ENCODE measurements around the gene CLEC4G.
A peak's percentile ranks its signal among the peaks of the same experiment; 100 is the strongest.

CLEC4G gene

DNA sequence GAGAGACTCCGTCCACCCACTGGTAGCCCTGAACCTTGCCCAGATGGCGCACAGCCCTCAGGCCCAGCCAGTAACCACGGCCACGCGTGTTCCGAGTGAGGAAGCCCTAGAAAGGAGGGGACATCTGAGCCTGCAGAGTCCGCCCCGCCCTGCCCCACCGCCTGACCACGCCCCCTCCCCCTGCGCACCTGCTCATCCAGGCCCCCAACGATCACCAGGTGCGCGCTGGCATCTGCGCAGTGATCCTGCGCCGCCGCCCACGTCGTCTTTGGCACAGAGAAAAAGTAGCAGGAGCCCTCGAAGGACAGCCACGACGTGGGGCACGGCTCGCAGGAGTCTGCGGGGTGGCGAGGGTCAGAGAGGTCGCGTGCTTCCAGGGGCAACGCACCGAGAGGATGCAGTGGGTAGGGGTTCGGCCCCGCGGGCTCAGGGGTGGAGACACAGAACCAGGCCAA, 2.1 kb downstream of the CLEC4G start:
- no peak for DNase-seq (ENCODE audit: low read depth in 1 of 2, low spot score in 1 of 2)

DNA sequence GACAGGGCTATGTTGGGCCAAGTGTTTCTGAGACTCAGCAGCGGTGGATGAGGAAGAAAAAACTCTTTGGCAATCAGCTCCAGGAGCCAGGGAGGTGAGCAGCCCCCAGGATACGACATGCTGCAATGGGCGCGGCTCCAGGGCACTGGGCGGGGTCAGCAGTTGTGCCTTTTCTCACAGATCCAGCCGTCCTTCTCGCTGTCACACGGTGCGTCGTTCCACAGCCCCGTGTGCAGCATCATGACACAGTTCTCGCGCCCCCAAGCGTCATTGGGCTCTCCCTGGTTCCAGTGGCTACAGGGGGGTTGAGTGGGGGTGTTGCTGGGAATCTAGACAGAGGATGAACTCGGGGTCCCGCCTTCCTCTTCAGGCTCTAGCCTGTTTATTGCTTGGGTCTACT, 2.7 kb downstream of the CLEC4G start:
- no peak for DNase-seq (ENCODE audit: low read depth in 1 of 2, low spot score in 1 of 2)

DNA sequence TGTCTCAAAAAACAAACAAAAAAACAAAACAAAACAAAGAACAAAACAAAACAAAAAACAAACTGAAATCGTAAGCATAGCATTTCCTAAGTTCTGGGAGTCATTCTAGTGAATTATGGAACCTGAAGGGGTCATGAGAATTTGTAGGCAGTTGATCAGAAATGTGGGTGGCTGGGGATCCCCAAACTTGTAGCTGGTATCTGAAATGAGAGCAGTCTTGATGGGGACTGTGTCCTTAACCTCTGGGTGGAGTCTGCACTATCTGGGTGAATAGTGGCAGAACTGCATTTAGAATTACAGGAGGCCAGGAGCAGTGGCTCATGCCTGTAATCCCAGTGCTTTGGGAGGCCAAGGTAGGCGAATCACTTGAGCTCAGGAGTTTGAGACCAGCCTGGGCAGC, 6.1 kb downstream of the CLEC4G start:
- no peak for DNase-seq (ENCODE audit: low read depth in 1 of 2, low spot score in 1 of 2)

DNA sequence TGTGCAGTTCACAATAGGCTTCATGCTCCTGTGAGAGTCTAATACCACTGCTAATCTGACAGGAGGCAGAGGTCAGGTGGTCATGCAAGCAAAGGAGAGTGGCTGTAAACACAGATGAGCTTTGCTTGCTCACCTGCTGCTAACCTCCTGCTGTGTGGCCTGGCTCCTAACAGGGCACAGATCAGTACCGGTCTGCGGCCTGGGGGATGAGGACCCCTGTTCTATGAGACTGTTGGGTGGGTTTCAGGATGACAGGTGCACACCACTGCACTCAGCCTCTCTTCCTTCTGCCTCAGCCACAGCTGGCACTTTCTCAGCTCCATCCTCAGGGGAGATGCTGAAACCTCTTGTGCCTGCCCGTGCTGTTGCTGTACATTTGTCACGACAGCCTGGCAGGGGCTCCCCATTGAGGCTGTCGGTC, 9.7 kb downstream of the CLEC4G start:
- DNase-seq (ENCODE audit: low read depth in 1 of 2, low spot score in 1 of 2), result no peak

DNA sequence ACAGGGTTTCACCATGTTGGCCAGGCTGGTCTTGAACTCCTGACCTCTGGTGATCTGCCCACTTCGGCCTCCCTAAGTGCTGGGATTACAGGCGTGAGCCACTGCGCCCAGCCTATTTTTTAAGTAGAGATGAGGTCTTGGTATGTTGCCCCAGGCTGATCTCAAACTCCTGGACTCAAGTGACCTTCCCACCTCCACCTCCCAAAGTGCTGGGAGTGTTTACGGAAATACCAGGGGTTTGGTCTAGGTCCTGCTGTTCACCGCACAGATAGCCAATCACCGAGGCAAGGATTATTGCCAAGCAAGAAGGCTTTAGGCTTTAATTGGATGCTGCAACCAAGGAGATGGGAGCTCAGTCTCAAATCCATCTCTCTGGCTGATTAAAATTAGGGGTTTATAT, 11.6 kb downstream of the CLEC4G start:
- no peak for DNase-seq (ENCODE audit: low read depth in 1 of 2, low spot score in 1 of 2)

DNA sequence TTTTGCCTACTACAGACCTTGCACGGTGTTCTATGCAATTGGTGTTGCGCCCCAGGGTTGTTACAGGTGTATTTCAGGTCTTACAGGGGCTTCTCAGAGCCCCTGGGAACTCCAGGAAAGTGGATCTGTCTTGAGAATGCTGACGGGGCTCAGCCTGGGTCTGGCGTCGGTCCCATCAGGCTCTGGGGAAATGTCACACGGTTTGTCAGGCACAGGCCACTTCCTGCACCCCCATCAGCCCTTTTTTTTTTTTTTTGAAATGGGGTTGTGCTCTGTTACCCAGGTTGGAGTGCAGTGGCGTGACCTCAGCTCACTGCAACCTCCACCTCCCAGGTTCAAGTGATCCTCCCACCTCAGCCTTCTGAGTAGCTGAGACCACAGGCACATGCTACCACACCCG, 13.2 kb downstream of the CLEC4G start:
- no peak for DNase-seq (ENCODE audit: low read depth in 1 of 2, low spot score in 1 of 2)

DNA sequence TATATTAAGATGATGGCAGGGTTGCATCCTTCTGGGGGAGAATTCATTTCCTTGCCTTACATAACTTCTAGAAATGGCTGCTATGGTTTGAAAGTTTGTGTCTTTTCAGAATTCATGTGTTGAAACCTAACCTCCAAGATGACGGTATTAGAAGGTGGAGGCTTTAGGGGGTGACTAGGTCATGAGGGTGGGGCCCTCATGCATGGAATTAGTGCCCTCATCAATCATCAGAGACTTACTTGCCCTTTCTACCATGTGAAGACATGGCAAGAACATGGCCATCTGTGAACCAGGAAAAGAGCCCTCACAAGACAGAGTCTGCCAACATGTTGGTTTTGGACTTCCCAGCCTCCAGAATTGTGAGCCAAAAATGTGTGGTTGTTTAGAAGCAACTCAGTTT, 15.1 kb downstream of the CLEC4G start:
- DNase-seq (ENCODE audit: low read depth in 1 of 2, low spot score in 1 of 2), result no peak

DNA sequence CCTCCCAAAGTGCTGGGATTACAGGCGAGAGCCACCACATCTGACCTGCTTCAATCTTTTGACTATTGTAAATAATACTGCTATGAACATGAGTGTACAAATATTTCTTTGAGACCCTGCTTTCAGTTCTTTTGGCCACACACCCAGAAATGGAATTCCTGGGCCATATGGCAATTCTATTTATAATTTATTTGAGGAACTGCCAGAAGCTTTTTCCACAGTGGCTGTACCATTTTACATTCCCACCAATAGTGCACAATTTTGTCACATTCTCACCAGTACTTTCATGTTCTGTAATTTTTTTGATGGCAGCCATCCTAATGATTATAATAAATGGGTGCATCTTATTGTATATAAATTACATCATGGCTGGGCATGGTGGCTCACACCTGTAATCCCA, 16.2 kb downstream of the CLEC4G start:
- no peak for DNase-seq (ENCODE audit: low read depth in 1 of 2, low spot score in 1 of 2)

DNA sequence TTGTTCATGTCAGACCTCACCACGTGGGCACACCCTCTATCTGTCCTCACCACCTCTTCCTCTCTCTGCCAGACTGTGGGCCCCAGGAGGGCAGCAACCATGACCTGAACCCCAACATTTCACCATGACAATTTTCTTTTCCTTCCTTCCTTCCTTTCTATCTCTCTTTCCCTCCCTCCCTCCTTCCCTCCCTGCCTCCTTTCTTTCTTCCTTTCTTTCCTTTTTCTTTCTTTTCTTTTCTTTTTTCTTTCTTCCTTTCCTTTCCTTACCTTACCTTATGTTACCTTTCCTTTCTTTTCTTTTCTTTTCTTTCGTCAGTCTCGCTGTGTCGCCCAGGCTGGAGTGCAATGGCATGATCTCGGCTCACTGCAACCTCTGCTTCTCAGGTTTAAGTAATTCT, 21.3 kb downstream of the CLEC4G start:
- DNase-seq (ENCODE audit: low read depth in 1 of 2, low spot score in 1 of 2), result no peak

DNA sequence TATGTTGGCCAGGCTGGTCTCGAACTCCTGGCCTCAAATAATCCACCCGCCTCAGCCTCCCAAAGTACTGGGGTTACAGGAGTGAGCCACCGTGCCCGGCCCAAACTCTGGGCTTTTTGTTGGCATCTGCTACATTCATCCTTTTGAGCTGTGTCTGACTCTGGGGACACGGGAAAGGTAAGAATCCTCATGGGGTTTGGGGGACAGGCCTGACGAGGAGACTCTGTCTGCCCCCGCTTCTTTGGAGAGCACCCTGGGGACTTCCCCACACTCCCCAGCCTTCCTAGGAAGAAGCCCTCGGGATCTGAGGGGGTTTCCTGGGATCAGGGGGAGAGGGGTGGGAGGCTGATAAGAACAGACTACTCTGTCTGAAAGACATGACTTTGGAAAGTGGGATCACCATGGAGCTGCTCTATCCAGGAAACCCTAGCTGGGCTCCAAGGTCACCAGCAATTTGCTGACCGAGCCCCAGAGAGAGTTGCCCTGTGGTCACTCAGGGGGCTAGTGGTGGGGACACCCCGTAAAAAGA, 21.9 kb downstream of the CLEC4G start:
- DNase-seq (ENCODE audit: low read depth in 1 of 2, low spot score in 1 of 2), result no peak

DNA sequence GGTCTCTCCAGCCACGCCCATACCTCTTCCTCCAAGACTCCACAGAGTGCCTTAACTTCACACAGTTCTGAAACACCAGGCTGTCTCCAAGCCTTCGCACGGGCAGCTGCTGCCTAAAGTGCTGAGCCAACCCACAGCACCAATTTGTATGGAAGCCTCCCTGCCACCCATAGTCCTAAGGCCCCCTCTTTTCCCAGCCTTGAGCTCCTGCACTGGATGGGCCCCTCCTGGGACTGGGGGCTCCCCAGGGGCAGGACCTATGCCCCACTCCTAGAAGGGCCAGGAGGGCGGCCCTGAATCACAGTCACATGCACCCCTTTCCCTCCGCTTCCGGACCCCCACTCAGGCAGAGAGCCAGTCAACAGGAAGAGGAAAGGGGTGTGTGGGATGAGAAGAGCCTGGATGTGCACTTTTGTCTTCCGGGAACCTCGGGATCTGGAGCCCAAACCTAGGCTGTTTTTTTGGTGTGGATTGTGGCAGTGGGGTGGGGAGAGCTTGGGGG, 24.9 kb downstream of the CLEC4G start:
- no peak for DNase-seq (ENCODE audit: low read depth in 1 of 2, low spot score in 1 of 2)

DNA sequence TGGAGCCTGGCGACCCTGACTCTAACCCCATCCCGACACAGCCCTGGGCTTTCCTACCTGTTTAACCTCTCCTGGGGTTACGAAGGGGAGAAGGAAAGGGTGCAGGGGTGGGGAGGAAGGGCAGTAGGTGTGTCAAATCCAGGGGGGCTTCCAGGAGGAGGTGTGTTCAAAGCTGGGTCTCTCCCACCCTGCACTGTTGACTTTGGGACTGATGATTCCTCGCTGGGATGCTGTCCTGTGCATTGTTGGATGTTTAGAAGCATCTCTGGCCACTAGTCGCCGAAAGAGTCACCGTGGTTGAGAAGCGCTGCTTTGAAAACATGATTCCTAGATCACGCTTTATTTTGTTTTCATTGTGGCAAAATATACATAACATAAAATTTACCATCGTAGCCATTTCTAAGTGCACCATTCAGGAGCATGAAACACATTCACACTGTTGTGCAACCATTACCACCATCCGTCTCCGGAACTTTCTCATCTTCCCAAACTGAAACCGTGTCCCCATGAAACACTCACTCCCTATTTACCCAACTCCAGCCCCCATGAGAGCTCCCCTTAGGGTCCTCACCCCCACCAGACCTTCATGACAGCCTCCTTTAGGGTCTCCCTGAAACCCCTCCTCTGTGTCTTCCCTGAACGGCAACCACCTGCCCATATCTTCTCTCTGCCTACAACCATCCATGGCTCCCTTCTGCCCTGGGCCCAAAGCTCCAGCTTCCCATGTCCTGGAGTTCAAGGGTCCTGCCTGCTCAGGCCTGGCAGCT, 25.5 kb downstream of the CLEC4G start:
- no peak for DNase-seq (ENCODE audit: low read depth in 1 of 2, low spot score in 1 of 2)

DNA sequence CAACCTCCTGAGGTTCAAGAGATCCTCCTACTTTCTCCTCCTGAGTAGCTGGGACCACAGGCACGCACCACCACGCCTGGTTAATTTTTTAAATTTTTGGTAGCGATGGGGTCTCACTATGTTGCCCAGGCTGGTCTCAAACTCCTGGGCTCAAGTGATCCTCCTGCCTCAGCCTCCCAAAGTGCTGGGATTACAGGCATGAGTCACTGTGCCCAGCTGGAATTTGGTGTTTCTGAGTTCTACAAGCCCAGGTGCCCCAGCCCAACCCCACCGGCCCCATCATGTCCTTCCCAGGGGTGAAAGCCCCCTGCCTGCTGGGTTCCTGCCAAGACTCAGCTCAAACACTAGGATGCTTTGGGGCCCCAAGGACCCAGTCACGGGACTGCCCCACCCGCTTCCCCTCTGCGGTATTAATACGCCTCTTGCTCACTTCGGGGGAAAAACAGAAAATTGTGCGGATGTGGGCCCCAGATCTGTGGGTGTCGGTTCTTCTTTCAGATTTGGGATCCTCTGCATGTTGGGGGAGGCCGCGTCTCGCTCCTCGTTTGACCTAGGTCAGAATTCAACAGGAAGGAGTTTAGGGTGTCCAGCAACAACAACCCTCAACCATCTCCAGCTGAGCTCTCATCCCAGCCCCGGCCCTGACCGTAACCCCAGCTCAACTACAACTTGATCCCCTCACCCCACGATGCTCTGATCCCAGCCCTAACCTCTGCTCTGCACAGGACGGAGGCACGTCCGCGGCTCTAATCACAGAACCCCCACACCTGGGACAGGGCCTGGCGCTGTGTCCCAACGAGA, 26.3 kb downstream of the CLEC4G start:
- DNase-seq (ENCODE audit: low read depth in 1 of 2, low spot score in 1 of 2), result peak; percentile 43 to 77

DNA sequence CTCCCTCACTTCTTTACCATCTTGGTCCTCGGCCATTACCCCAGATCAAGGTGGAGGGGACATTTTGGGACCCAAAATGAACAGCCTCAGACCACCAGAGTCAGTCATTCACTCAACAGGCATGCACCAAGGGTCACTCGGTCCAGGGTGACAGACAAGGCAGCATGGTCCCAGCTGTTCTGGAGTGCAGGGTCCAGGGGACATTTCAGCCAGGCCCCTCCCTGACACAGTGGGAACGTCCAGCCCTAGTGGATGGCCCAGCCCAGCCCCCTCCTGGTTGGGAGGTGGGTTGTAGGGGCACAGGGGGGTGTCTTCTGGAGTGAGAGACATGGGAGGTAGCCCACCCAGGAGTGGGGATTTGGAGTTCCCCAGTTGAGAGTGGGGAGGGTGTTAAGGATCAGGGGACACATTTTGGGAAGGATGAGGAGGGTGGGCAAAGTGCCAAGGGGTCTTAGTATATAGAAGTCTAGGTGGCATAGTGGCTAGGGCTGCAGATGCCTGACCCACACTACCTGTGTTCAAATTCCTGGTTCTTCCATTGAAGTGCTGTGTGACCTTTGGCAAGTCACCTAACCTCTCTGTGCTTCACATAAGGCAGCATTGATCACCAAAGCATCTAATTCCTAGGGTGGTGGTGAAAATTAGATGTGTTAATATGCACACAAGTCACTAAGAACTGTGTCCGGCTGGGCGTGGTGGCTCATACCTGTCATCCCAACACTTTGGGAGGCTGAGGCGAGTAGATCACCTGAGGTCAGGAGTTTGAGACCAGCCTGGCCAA, 27.4 kb downstream of the CLEC4G start:
- DNase-seq (ENCODE audit: low read depth in 1 of 2, low spot score in 1 of 2), result no peak

DNA sequence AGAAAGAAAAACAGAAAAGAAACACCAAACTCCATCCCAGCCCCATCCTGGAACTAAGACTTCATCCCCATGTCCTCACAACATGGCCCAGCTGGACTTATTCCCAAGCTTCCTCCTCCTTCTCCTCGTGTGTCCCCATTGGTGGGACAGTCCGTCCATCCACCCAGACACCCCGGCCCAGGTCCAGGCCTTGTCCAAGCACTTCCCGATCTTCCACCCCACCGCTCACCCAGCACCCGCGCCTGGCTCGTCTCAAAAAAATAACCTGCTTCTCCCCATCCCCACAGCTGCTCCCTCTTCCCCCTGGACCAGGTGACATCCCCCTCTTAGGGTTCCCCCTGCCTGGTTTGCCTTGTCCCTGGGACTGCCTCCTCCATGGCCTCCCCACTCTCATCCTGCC, 28.6 kb downstream of the CLEC4G start:
- DNase-seq (ENCODE audit: low read depth in 1 of 2, low spot score in 1 of 2), result no peak

DNA sequence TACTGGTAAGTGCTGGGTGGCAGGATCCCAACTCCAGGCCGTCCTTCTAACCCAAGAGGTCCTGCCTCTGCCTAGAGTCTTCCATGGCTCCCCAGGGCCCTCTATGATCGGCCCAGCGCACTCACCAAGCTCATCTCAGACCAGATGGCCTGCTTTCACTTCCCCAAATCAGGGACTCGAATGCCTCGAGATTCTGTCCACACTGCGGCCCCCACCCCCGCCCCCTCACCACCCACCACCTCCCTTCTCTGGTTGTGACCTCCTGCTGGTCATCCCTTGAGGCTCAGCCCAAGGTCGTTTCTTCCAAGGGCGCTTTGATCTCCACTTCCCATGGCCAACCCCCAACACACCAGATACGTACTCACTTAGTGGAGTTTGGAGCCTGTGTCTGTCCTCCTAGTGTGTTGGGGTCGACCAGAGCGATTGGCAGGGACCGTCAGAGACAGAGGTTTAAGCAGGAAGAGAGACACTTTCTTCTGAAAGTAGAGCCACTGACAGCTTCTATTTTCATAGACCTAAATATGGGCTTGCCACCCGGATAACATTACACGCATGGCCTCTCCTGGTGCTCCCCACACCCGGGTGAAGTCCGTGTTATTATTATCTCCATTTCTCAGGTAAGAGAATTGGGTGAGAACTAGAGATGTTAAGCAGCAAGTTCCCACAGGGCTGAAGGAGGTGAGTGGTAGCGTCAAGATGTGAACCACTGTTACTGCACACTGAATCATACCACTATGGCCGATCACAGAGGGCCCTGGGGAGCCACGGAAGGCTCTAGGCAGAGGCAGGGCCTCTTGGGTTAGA, 30.1 kb downstream of the CLEC4G start, which contains the start of gene FCER2:
TSS of gene FCER2 (minus strand) at position 478 of the 804 bp plus-strand sequence. CDS start 2,371 bp downstream, outside the sequence.
- no peak for DNase-seq (ENCODE audit: low read depth in 1 of 2, low spot score in 1 of 2)

DNA sequence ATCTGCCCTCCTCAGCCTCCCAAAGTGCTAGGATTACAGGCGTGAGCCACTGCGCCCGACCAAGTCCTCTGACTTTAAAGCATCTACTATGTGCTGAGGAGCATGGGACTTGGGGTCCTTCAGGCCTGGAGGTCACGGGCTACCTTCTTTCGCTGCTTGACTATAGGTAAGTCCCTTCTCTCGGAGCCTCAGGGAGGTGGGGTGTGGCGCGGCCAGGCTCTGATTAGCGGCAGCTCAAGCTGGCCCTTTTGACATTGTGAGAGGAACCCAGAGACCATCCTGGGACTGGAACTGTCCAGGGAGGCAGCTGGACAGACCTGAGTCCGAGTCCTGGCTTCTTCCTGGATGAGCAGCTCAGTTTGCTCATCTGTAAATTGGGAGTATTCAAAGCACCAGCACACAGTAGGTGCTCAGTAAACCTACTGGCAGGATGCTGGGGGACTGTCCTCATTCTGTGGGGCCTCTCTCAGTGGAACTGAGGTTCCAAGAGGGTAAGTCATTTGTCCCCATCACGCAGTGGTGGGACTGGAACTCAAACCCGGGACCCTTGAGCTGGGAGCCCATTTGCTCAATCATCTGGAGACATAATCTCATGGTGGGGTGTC, 30.8 kb downstream of the CLEC4G start:
- DNase-seq (ENCODE audit: low read depth in 1 of 2, low spot score in 1 of 2), result no peak

DNA sequence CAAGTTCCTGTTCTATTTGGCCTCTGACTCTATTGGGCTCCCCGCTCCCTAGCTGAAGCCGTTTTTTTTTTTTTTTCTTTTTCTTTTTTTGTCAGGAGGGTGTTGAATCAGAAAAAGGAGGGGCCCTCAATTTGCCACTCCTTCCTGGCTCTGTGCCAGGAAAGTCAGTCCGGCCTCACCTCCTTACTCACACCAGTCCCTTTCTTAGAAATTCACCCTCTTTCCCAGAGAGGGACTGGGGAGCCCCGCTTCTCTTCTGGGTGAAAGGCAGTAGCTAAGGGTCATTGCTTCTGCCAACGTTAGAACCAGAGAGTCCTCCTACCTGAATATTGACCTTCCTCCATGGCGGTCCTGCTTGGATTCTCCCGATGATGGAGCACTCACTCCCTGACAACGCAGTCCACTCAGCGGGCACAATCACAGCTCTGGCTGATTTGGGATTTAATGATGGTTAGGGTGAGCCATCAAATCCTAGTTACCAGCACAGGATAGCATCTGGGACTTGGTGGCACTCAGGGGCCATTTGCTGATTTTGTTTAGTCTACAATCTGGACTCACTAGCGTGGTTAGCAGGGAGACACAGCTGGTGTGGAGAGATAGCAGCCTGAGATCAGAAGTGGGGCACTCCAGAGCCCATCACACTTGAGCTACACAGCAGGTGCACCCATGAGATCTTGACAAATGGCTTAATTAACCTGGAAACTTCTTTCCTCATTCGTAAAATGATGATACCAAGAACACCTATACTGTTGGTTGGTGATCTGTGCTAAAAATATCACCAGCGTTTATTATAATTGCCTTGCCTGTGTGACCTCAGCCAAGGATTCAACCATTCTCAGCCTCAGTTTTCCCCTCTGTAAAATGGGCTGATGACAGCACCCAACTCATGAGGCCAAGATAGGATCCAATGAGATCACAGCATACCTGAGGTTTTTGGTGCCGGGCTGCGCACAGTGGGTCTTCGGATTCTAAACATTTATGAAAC, 32.2 kb downstream of the CLEC4G start:
- peak in 1 of 2 donors; percentile 49 for DNase-seq (ENCODE audit: low read depth in 1 of 2, low spot score in 1 of 2)

DNA sequence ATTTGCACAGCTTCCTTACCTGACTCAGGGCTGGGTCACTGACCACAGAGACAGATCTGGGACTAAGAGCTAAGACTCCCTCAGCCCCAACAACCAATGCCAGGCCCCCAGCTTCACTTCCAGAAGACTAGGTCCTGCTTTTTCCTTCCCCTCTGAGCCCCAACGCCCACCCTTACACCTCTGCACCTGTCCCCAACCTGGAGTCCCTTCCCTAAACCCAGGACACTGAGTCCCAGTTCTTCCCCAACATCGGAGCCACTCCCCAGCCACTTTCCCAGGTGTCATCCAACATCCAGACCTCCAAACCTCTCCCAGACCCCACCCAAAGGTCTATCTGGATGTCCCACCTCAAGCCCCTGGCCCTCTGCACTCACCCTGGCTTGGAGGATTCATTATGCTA, 32.9 kb downstream of the CLEC4G start:
- DNase-seq (ENCODE audit: low read depth in 1 of 2, low spot score in 1 of 2), result no peak
